ENCODE results near the gene RASGRP2.

DNA sequence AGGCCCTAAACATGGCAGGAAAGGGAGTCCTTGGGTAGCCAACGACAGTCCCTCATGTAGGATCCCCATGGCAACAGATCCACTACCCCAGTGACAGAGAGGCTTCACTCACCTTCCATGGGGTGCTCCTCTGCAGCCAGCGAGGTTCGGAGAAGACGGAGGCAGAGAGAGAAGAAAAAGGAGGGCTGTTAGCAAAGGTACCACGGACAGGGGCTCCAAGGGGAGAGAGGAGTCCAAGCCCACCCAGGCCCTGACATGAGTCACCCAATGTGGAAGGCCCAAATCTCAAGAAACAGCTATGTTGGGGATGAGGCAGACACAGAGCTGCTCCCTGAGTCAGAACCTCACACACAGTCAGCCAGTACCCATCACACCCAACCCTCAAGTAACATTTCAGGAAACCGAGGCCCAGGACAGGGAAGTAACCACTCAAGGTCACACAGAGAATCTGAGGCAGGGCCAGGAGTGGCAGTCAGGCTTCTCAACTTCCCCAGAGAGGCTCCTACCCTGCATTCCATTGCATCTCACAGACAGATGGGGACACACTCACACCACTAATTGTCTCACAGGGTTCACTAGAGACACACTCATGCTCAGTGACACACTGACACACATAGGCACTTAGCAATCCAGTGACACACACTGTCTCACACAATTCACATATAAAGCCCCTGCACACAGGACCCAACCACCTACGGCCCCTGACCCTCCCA lies 46.1 kb downstream of the RASGRP2 start:
- TF ChIP-seq, protein P1, sequence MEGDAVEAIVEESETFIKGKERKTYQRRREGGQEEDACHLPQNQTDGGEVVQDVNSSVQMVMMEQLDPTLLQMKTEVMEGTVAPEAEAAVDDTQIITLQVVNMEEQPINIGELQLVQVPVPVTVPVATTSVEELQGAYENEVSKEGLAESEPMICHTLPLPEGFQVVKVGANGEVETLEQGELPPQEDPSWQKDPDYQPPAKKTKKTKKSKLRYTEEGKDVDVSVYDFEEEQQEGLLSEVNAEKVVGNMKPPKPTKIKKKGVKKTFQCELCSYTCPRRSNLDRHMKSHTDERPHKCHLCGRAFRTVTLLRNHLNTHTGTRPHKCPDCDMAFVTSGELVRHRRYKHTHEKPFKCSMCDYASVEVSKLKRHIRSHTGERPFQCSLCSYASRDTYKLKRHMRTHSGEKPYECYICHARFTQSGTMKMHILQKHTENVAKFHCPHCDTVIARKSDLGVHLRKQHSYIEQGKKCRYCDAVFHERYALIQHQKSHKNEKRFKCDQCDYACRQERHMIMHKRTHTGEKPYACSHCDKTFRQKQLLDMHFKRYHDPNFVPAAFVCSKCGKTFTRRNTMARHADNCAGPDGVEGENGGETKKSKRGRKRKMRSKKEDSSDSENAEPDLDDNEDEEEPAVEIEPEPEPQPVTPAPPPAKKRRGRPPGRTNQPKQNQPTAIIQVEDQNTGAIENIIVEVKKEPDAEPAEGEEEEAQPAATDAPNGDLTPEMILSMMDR (optimal IDR thresholded peaks at IDR 0.05 in 1 of 3, IDR thresholded peaks at IDR 0.05 in 1 of 3, conservative IDR thresholded peaks at IDR 0.05 in 1 of 3; ENCODE audit: extremely low read depth in 1 of 3, insufficient read depth in 2 of 3, low read length in 3 of 3) = no peak
- TF ChIP-seq EZH2 (IDR thresholded peaks at IDR 0.05; ENCODE audit: low read length) = no peak

Measured in keratinocyte (primary cell).